Measurements from ENCODE around the gene PTPRT.
A peak's percentile ranks its signal among the peaks of the same experiment; 100 is the strongest.

Gene PTPRT
- total RNA-seq, result 0 reads per million in 2 donors

DNA sequence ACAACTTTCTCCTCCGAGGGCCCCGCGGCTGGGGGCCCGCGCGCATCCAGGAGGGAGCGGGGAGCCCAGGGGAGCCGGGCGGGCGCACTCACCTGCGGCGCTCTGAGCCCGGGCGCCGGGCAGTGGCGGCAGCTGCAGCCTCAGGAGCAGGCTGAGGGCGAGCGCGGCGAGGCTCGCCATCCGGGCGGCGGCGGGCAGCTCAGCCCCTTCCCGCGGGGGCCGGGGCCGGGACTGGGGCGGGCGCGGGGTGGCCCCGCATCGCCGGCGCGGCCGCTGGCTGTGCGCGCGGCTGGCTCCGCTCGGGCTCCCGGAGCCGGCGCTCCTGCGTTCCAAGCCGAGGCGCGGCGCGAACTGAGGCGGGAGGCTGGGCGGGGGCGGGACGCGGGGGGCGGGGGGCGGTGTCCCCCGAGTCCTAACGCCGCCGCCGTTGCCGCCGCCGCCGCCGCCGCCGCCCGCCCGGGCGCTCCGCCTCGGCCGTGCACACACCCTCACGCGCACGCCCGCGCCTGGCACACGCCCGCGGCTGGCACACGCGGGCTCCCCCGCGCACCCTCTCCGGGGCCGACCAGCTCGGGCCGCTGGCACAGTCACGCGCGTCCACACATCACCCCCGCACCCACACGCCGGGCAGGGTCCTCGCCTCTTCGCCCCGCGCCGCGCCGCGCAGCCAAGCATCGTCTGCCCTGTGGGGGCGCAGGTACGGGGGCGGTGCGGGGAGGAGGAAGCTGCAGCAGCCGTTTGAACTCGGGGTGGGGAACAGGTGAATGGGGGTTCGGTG, at the start of gene PTPRT:
PTPRT (minus strand) TSS at position 353 of the 778 bp plus-strand sequence; CDS start at position 180, 173 bp downstream.
- DNase-seq, result peak in 1 of 5 experiments; percentile 17

DNA sequence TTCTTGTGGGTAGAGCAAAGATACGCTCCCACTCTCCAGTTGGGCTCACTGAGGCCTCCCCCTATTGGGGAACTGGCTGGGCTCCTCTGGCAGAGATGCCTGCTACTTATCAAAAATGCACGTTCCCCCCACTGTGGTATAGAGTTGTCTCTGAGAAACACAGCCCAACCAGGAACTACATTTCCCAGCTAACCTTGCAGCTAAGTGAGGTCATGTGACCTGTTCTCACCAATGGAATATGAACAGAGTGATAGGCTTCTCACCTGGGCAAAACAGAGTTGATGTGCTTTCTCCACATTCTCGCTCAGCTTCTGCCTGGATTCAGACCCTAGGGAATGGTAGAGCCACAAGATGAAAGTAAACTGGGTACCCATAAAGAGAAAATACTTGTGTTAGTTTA, 49.1 kb upstream of the PTPRT start:
- DNase-seq, result peak in 1 of 5 experiments; percentile 5

DNA sequence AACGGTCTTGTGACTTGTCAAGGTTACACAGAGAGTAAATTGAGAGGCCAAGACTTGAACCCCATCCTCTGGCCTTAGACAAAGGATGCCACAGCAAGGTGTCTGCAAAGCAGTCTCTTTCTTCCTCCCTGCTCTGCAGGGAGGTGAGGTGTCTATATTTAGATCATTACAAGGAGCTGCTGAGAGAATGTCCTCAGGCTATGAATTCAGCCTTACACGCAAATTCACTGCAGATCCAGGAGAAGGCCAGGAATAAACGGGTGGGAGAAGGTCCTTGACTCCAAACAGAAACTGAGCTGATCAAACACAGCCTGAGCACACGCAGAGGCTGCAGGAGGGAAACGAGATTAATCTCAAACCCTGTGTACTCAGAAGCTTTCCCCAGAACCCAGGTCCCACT, 48.6 kb upstream of the PTPRT start:
- no peak for DNase-seq

DNA sequence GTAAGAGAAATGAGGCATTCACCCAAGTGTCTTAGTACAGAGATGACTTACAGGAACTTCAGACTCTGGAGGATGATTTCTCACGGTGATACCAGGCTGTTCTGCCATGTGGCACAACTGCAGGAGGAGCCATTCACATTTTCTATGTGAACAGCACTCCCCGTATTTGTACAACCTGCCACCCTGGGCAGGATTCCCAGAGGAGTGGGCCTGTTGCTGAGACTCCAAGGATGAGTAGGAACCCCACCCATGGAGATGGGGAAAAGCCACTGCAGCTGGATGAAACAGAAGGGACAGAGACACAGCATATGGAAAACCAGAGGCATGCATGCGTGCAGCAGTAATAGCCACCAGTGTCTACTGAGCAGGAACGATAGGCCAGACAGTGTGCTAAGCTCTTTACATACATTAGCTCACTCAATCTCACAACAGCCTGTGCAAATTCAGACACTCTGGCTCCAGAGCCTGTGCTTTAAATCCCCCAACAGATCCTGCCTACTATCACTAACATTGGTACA, 48.0 kb upstream of the PTPRT start:
- DNase-seq, result no peak

DNA sequence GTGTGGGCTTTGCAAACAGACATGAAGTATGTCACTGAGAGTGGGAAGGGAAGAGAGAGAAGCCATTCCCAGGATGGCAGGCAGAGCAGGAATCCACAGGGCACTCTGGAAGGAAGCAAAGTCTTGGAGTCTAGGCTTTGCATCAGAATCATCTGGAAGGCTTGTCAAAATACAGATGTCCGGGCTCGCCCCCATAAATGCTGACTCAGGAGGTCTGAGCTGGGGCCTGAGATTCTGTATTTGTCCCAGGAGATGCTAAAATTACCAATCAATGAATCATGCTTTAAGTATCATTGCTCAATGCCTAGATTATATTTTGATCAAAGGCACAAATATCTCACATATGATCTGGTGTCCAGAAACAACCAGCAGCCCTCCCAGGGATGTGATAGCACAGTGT, 46.3 kb upstream of the PTPRT start:
- no peak for DNase-seq

DNA sequence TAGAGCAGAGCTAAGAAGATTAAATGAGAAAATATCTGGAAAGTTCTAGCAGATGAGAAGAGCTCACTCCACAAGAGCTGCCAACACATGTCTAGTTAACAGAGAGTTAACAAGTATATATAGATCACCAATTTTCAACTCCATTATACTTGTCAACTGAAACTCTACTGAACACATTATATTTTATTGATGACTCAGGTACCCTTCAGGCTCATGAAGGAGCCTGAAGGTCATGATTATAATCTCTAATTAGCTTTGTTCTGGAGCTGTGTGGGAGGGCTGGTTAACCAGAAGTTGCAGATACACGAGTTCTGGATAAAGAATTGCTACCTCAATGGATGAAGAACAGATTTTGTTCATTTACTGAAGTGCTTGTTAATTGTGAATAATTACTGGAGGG, 42.1 kb upstream of the PTPRT start:
- no peak for DNase-seq

DNA sequence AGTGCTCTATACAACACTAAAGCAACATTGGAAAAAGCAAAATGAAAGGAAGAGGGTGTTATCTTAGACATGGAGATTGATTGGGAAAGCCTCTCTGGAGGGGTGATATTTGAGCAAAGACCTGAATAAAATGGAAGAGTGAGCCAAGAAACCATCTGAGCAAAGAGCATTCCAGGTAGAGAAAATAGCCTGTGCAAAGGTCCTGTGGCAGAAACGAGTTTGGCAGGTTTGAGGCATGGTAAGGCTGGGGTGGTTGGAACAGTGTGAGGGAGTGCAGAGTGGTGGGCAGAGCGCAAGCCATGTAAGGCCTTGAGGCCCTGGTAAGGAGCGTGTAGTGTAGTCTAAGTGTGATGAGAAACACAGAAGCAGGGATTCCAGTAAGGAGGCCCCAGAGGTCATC, 40.0 kb upstream of the PTPRT start:
- no peak for DNase-seq

DNA sequence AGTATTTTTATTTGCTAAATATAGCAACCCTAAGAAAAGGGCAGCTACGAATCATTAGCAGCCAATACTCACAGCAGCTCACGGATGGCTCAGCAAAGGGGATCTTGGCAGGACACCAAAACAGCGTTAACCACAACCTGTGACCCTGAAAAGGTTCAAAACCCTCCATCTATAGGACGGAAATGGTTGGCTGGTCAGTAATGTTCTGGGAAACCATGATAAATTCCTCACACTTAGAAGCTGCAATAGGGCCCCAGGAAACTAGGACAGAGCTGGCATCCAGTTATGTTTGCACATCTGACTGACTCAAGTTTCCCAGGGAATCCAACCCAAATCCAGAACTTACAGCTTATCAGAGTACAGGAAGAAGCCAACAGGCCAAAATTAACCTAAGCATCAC, 30.9 kb upstream of the PTPRT start:
- no peak for DNase-seq

DNA sequence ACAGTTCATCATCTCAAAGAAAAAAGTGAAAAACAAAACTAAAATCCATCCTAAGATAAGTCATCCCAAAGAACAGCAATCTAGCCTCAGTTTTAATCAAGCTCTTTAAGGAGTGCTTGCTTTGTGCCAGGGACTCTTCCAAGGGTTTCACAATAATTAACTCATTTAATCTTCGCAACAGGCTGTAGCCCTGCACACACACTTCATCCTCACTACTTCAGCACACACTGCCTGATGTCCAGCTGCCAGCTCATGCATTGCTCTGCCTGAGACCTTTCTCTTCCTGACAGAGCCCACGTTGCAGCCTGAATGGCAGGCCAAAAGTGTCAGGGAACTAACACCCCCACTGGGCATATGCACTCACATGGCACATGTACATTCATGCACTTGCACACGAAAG, 21.2 kb upstream of the PTPRT start:
- no peak for DNase-seq

DNA sequence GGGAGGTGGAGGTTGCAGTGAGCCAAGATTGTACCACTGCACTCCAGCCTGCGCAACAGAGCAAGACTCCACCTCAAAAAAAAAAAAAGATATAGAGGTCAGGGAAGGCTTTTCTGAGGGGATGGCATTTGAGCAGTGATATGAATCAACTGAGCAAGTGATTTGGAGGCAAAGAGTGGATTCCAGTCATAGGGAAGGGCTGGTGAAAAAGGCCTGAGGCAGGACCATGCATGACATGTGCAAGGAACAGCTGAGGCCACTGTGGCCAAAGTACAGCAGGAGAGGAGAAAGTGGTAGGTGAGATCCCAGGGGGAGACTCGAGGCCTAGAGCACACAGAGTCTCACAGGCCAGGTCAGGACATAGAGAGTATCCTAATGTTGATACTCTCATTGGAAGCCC, 20.1 kb upstream of the PTPRT start:
- no peak for DNase-seq

DNA sequence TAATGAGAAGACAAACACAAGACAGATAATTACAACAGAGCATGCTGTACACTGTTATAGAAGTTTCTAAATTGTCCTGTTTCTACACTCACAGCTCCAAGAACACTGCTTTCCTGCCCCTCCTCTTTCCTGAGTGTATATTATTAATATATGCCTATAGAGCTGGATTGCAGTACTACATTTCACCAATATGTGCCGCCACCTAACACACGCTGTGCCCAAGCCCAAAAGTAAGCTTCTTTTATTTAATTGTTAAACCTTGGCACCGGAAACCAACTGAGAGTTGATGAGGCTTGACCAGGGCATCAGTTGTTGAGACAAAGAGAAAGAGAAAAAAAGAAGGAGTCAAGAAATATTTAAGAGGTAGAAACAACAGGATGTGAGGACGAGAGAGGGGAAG, 16.0 kb upstream of the PTPRT start:
- no peak for DNase-seq

DNA sequence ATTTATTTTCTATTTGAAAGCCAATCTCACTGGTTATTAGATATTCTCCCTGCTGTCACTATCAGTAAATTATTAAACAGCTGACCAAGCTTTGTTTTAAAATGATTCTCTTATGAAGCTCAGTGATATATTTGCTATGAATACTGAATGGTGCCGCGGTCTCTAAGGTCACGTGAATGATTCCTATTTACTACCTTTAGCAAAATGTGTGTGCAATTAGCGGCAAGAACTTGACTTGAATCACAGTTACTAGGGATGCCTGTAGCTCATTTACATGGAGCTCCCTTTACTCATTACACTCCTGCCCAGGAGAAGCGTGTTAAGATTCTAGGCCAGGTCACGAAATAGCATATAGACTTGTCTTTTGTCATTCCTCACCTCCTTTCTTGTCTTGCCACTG, 12.4 kb upstream of the PTPRT start:
- DNase-seq, result no peak

DNA sequence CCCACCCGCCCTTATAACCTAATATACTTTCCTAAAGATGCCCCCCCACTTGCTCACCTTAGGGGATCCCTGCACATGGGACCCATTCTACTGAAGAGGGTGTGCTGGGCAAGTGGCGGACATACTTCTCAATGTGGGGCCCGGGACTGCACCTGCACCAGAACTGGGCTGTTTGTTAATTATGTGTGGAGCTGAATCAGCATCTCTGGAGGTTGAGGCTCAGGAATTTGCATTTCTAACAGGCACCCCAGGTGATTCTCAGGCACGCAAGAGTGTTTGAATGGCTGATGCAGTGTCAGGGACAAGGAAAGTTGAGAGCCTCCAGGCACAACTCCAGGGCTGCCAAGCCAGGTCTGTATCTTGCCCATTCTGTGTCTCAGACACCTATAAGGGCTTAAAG, 8.9 kb upstream of the PTPRT start:
- no peak for DNase-seq

DNA sequence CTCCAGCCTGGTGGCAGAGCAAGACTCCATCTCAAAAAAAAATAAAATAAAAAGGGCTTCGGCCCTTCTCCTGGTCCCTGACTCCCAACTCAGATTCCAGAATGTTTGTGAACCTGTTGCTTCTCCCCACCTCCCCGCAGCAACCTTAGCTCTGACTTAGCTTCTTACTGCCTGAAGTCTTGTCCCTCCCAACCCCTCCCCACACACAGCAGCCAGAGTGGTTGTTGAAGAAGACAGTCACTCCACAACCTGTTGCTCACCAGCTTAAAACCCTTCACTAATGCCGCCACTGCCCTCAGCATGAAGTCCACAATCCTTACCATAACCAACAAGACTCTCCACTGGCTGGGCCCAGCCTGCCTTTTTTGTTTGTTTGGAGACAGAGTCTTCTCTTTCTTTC, 6.5 kb upstream of the PTPRT start:
- DNase-seq, result no peak

DNA sequence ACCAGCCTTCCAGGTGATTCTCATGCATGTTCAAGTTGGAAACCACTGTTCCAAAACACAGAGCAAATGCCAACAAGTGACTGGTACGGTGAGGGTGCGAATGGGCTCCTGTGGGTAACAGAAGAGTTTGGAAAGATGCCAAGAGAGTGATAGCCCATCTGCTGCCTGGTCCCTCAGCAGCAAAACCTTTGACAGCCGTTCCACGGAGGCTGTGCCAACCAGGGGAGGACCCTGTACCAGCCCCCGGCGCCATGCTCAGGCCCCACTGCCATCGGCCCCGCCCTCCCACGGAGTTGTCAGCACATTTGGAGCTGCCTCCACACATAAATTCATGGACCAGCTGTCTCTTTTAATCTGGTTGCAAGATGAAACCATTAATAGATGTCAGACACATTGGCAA, 4.4 kb upstream of the PTPRT start:
- DNase-seq, result no peak

DNA sequence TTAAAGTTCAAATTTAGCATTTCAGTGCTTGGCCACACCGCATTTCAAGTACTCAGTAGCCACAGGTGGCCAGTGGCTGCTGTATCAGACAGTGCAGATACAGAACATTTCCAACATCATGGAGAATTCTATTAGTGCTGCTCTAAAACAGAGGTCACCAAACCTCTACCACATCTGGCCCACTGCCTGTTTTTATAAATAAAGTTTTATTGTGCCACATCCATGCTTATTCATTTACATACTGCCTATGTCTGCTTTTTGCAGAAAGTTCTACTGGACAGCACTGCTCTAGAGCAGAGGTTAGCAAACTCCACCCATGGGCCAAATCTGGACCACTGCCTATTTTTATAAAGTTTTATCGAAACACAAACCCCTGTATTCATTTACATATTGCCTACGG, 3.7 kb upstream of the PTPRT start:
- DNase-seq, result no peak

DNA sequence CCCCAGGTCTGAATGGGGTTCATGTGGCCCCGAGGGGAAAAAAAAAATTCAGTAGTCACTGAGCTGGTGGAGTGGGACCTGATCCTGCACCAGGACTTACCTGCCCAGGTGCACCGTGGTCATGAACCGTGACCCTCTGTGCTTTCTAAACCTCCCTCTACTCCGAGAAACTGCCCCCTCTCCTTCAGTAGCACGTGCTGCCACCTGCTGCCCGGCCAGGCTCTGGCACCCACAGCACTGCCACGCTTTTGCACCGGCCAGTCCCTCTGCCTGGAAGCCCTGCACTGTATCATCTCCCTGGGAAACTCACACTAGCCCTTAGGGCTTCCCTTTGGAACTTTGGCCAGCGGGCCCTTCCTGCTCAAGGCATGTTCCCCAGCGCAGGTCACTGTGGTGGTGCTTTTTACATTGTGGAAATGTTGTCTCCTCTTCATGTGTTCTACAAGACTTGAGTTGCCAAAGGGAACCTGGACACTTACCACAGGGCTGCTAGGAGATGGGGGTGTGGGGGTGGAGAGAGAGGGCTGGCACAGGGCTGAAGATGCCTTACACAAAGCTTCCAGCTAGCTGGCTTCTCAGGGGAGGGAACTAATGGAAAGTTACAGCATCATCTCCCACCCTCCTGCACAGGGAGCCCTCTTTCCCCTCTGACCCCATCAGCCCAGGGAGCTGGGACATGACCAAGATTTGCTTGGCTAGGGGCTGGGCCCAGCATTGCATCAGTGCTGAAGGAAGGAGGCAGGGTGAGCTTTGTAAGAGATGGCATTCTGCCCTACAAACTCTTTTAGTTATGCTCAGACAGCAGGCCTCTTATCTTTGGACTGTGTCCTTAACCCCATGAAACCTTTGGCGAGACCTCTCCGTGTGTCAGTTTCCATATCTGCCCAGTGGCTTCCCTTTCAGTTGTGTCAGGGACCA, 2.5 kb upstream of the PTPRT start:
- DNase-seq, result no peak

DNA sequence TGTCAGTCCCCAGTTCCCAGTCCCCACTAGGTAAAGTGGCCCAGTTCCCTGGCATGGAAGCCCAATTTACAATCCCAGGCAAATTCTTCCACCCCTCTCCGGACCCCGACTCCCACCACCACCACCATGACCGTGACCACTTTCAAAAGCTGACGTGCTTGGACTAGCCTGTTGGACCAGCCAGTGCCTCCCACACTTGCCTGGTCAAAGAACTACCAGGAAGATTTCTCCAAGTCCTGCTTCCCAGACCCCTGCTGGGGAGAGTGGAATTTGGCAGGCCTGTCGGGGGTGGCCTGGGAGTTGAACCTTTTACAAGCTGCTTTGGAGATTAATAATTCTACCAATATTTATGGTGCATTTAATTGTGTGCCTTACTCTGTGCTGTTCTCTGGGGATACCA, 1.4 kb upstream of the PTPRT start:
- DNase-seq, result no peak

DNA sequence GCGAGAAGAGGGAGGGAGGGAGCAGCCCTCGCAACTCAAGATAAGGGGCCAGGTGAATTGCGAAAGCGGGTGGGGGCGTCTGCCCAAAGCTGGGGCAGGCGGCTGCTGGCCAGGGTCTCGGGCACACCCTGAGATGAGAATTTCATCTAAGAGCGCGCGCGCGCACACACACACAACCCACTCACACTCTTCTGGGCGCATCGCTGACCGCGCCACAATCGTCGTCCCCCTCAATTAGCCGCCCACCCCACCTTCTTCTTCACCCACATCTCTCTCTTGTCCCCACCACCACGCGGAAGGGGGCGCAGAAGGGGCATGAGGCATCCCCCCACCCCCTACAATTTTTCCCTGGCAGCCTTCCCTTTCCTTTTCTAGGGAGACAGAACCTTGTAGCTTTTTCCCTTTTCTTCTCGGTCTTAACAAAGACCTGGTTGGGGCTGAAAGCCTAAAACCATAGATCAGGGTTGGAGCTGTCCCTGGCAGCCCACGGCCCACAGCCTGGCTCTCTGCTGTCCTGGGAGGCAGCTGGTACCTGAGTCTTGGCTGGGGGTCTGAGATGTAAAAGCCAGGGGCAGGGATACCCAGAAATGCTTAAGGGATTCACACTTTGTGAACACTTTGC, 737 bp upstream of the PTPRT start:
- no peak for DNase-seq

DNA sequence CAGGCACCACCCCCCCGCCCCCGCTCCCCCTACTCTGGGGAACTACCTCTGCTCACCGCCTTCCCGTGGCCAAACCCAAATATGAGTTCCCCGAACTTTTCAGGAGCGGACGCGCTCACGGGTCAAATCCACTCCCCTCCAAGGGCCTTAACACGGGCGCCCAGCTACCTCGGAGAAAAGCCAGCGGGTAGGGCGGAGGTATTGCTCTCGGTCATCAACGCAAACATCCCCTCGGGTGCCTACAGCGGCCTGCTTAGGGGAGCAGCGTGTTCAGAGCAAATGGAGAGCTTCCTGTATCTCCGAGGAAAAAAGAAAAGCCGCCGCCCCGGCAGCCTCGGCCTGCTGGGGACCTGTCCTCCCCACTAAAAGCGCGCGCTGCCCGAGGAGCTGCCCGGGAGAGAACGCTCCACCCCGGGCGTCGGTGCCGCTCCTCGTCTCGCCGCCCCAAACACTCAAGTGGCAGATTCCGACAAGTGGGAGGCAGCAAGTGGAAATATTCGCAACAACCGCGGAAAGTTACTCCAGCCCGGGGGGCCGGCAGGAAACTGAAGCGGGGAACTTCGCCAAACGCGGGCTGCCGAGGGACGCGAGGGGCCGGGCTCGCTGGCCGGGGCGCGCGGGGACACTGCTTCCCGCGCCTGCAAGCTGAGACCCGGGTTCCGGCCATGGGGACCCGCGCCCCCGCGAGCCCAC, 699 bp downstream of the PTPRT start:
- no peak for DNase-seq

DNA sequence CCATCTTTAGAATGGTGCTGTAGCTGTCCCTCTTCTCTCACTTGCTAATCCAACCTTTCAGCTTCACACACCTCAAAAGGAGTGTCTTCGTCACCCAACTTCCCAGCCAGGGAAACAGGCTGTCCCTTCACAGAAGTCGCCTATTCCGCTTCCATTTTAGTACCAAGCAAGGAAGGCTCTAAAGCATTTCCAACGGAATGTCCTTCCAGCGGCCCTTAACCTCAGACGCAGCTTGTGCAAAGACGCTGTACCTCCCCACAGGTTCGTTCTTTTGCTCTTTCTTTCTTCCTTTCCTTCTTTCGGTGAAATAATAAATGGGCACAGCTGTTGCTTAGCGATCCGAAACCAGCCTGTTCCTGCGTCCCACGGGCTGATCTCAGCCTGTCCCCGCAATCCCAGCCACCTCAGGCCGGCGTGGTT, 1.5 kb downstream of the PTPRT start:
- no peak for DNase-seq

DNA sequence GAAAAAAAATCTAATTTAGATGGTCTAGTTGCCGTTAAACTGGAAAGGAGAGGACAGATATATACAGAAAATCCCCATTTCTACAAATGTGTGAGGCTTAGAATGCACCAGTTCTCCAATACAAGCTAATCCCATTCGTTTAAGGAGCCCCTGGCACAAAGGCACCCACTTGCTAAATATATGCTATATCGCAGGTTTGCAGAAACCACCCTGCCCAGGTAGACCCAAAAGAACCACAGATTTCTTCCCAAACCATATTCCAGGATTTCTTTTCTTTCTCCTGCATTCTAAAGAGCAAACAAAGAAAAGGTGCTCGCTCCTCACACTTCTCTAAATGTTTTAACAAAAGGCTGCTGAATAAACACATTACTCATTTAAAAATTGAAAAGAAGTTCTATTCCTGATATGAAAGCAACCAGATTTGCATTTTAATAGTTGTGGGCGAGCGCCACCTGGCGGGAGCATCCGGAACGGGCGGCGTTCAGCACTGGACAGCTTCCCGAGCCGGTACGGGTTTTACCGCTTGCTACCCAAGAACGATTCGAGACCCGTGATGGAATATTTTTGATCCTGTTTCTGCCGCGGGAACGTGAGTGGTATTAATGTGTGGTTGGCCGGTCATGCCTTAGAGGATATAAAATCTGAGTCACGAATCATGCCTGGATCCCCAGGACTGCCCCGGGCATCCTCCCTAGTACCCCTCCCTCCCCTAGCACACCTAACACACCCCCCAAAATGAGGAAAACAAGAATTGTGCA, 2.1 kb downstream of the PTPRT start:
- peak in 4 of 5 experiments; percentile 20 to 44 (median 26) for DNase-seq

All from T-helper 2 cell (primary cell).